ENCODE data around the gene ABI3BP.

GRCh38 chr3:100753846-100754245 lies 239.4 kb downstream of the ABI3BP start:
- TF ChIP-seq CTCF (IDR thresholded peaks at IDR 0.05) (no peak), POLR2A (IDR thresholded peaks at IDR 0.05) (no peak)

Data from Peyer's patch (tissue), 4 donors.